Stimulated activated CD8-positive, alpha-beta memory T cell treated with anti-CD3 and anti-CD28 coated beads, Interleukin-15, amount 100 ng/mL, for 1 hour (primary cell): ENCODE data around the gene IGLON5.

Experiments used
- DNase-seq: peaks from one replicate; pipeline ENCODE4 v3.0.0-alpha.2; 2020; ENCODE audit warnings: low read depth

IGLON5 gene

GRCh38 chr19:51338563-51339312 lies 27.3 kb downstream of the IGLON5 start:
- DNase-seq, result peak; percentile 72

GRCh38 chr19:51339313-51339686 lies 27.9 kb downstream of the IGLON5 start:
- no peak for DNase-seq

- peak; percentile 84 for DNase-seq
These were observed 28.5 kb downstream of the IGLON5 start for GRCh38 chr19:51339687-51340656.

- DNase-seq, result no peak
These were observed 29.6 kb downstream of the IGLON5 start for GRCh38 chr19:51341066-51341465.

GRCh38 chr19:51341976-51342580 lies 30.6 kb downstream of the IGLON5 start, which contains the start of gene VSIG10L:
TSS of gene VSIG10L (minus strand) at chr19:51342139. CDS start at chr19:51342124, 15 bp downstream.
- DNase-seq, result no peak

GRCh38 chr19:51342631-51343569 lies 31.5 kb downstream of the IGLON5 start:
- DNase-seq, result no peak

- no peak for DNase-seq
These were observed 33.7 kb downstream of the IGLON5 start for GRCh38 chr19:51345076-51345620.

GRCh38 chr19:51346742-51347141 lies 35.3 kb downstream of the IGLON5 start:
- DNase-seq, result no peak

GRCh38 chr19:51347209-51347928 lies 35.9 kb downstream of the IGLON5 start:
- DNase-seq, result no peak

- DNase-seq, result no peak
These were observed 40.0 kb downstream of the IGLON5 start for GRCh38 chr19:51351266-51351990.

- no peak for DNase-seq
These were observed 41.4 kb downstream of the IGLON5 start for GRCh38 chr19:51352783-51353360.

GRCh38 chr19:51354103-51354741 lies 42.8 kb downstream of the IGLON5 start:
- DNase-seq, result no peak

GRCh38 chr19:51354742-51355148 lies 43.3 kb downstream of the IGLON5 start:
- no peak for DNase-seq

GRCh38 chr19:51356159-51356801 lies 44.8 kb downstream of the IGLON5 start:
- DNase-seq, result no peak

- DNase-seq, result no peak
These were observed 46.5 kb downstream of the IGLON5 start for GRCh38 chr19:51357952-51358351.

GRCh38 chr19:51359294-51359693 lies 47.9 kb downstream of the IGLON5 start:
- DNase-seq, result no peak

- DNase-seq, result no peak
These were observed 49.8 kb downstream of the IGLON5 start for GRCh38 chr19:51361239-51361638.
